Measurements from ENCODE around the gene KIF18B. TPM values are rescaled to one million over a fixed set of nuclear protein-coding genes. Genes with fewer than 3 reads are reported as not detected.

Gene KIF18B
- total and polyA plus RNA-seq, 2 donors (not counting 1 experiment from before 2014, with no cell fraction given): 0.44 to 0.48 TPM

DNA sequence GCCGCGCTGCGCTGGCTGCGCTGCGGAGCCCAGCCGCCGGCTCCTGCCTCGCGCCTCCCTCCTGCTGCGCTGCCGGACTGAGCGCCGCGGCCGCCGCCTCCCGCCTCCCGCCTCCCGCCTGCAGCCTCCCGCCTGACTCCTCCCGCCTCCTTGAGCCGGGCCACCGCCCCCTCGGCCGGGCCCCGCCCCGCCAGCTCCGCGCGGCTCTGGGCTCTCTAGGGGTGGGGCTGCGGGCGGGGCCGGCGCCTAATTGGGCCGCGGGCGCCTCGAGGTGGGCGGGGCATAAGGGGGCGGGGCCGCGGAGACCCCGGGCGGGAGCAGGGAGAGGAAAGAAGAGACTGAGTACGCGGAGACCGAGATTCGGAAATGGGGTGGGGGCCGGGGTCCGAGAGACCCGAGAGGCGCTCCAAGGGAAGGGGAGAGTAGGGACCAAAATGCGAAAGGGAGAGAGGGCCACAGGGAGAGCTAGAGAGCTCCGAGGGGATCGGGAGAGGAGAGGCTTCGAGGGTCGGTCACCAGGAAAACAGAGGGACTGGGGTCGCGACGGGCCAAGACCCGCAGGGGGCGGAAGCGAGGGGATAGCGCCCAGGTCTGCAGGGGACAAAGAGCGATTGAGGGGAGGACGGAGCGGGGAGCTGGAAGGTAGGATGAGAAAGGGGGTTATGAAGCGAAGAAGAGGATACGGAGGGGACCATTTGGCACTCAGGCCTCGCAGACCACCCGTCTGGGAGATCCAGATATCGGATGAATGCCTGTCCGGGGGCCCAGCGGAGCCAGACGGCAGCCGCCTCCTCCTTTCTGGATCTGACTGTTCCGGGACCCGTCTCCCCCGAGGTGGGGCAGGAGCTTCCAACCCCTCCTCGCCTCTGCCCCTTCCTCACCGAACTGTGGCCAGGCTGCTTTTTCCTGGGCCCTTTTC lies 20.9 kb upstream of the KIF18B start, which contains the start of gene C1QL1:
Gene C1QL1 (minus strand): TSS at position 79 of the 919 bp plus-strand sequence. CDS start 255 bp downstream, outside the sequence.
- no peak within 1 kb of the TSS for H3K27ac Mint-ChIP-seq
- peaks cover 0 to 61% (median 35%) of the 10 kb centered on the region in 4 experiments for H3K27me3 ChIP-seq (replicated peaks in 1 of 4; ENCODE audit: control extremely low read depth in 1 of 4, control insufficient read depth in 3 of 4, insufficient read depth in 4 of 4, low read length in 3 of 4)
- TF ChIP-seq, protein P1, sequence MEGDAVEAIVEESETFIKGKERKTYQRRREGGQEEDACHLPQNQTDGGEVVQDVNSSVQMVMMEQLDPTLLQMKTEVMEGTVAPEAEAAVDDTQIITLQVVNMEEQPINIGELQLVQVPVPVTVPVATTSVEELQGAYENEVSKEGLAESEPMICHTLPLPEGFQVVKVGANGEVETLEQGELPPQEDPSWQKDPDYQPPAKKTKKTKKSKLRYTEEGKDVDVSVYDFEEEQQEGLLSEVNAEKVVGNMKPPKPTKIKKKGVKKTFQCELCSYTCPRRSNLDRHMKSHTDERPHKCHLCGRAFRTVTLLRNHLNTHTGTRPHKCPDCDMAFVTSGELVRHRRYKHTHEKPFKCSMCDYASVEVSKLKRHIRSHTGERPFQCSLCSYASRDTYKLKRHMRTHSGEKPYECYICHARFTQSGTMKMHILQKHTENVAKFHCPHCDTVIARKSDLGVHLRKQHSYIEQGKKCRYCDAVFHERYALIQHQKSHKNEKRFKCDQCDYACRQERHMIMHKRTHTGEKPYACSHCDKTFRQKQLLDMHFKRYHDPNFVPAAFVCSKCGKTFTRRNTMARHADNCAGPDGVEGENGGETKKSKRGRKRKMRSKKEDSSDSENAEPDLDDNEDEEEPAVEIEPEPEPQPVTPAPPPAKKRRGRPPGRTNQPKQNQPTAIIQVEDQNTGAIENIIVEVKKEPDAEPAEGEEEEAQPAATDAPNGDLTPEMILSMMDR (IDR thresholded peaks at IDR 0.05): no peak
- TF ChIP-seq EZH2 (IDR thresholded peaks at IDR 0.05; ENCODE audit: borderline replicate concordance, insufficient read depth, low read depth, low read length, poor library complexity, severe bottlenecking): peak; percentile 69
- ChIA-PET CTCF (interaction anchor here (0.7 to 1.5 kb wide), 2 partner anchors 17 to 53 kb away, joined by 3 read pairs; no protein-coding TSS in a partner anchor), POLR2A (interaction anchor here (0.6 kb wide), 3 partner anchors 520 to 1123 kb away, joined by 3 to 7 read pairs (median 6); no protein-coding TSS in a partner anchor)
- no peaks in the 10 kb centered on the region for H3K79me2 ChIP-seq (ENCODE audit: control insufficient read depth, insufficient read depth, low read length)
- peak within 1 kb of the TSS; percentile 62 for H2AFZ ChIP-seq (ENCODE audit: insufficient read depth, low read depth, low read length, poor library complexity, severe bottlenecking)
- intact Hi-C loops (cut with micrococcal nuclease): loop anchor here (1.0 kb wide), 3 partner anchors 21 to 93 kb away; partner anchors contain the start of genes EFTUD2, KIF18B and NMT1
- H3K4me1 ChIP-seq (ENCODE audit: control insufficient read depth in 2 of 2, insufficient read depth in 2 of 2, low read length in 2 of 2): peaks cover 32 to 45% of the 10 kb centered on the region in 2 donors
- peak within 1 kb of the TSS; percentile 50 for H3K9ac ChIP-seq (ENCODE audit: low read length)
- no peaks in the 10 kb centered on the region for H3K36me3 ChIP-seq (replicated peaks in 1 of 2; ENCODE audit: control extremely low read depth in 1 of 2, control insufficient read depth in 1 of 2, extremely low read depth in 1 of 2, insufficient read depth in 2 of 2, low read length in 1 of 2)
- no peaks in the 10 kb centered on the region for H3K9me3 Mint-ChIP-seq (ENCODE audit: insufficient read depth)
- H4K20me1 ChIP-seq (ENCODE audit: control insufficient read depth, insufficient read depth, low read length, poor library complexity, severe bottlenecking): peaks cover 4% of the 10 kb centered on the region
- H3K4me3 Mint-ChIP-seq: peak within 1 kb of the TSS; percentile 75
- H3K4me2 ChIP-seq (replicated peaks; ENCODE audit: low read depth, low read length, poor library complexity, severe bottlenecking): peak within 1 kb of the TSS; percentile 84
- peaks cover 40% of the 10 kb centered on the region for H3K4me1 Mint-ChIP-seq
- H3K9me3 ChIP-seq (ENCODE audit: control extremely low read depth in 1 of 3, control insufficient read depth in 2 of 3, insufficient read depth in 1 of 3, low read length in 2 of 3): peaks cover 0 to 37% (median 0%) of the 10 kb centered on the region in 3 donors
- DNase-seq (peak; percentile 89), ATAC-seq (ENCODE audit: low read depth) (peak; percentile 98)
- peak within 1 kb of the TSS in 4 of 5 experiments; percentile 25 to 52 (median 48) for H3K4me3 ChIP-seq (ENCODE audit: control extremely low read depth in 1 of 5, extremely low read depth in 1 of 5, insufficient read depth in 1 of 5, low read depth in 2 of 5, low read length in 4 of 5)
- WGBS (ENCODE audit: insufficient coverage): 4% methylated on average over 81 of the region's 81 CpGs
- H3K27ac ChIP-seq (ENCODE audit: low read length in 2 of 2): no peak within 1 kb of the TSS
- peaks cover 54% of the 10 kb centered on the region for H3K27me3 Mint-ChIP-seq
